ENCODE data around the gene ISM1.

ISM1 gene

GRCh38 chr20:13213335-13213734 lies 7.7 kb upstream of the ISM1 start:
- Histone ChIP-seq H3K79me2 (ENCODE audit: low read length) (no peaks in the 10 kb centered on the region), H3K9ac (ENCODE audit: low read length) (no peak overlapping the region), H3K27me3 (ENCODE audit: low read depth, low read length) (peaks cover 30% of the 10 kb centered on the region), H2AFZ (ENCODE audit: low read depth, low read length) (no peak overlapping the region), H3K4me1 (ENCODE audit: low read length) (peaks cover 7% of the 10 kb centered on the region), H3K4me2 (ENCODE audit: low read length) (no peak overlapping the region), H3K4me3 (ENCODE audit: low read length) (no peak overlapping the region), H3K27ac (ENCODE audit: low read length) (no peak overlapping the region), H4K20me1 (ENCODE audit: insufficient read depth, low read length) (no peaks in the 10 kb centered on the region), H3K9me3 (ENCODE audit: insufficient read depth, low read length) (no peaks in the 10 kb centered on the region), H3K36me3 (replicated peaks; ENCODE audit: low read depth, low read length) (no peaks in the 10 kb centered on the region)
- TF ChIP-seq CTCF (IDR thresholded peaks at IDR 0.05; ENCODE audit: low read depth, low read length) = no peak
- no peak for TF ChIP-seq EZH2phosphoT487 (IDR thresholded peaks at IDR 0.05; ENCODE audit: low read depth)

GRCh38 chr20:13216533-13216932 lies 4.5 kb upstream of the ISM1 start:
- Histone ChIP-seq H3K27me3 (ENCODE audit: low read depth, low read length) (peaks cover 37% of the 10 kb centered on the region), H4K20me1 (ENCODE audit: insufficient read depth, low read length) (no peaks in the 10 kb centered on the region), H3K27ac (ENCODE audit: low read length) (no peak overlapping the region), H3K4me1 (ENCODE audit: low read length) (peaks cover 7% of the 10 kb centered on the region), H3K9ac (ENCODE audit: low read length) (no peak overlapping the region), H3K4me3 (ENCODE audit: low read length) (no peak overlapping the region), H3K9me3 (ENCODE audit: insufficient read depth, low read length) (no peaks in the 10 kb centered on the region), H3K36me3 (replicated peaks; ENCODE audit: low read depth, low read length) (no peaks in the 10 kb centered on the region), H3K79me2 (ENCODE audit: low read length) (no peaks in the 10 kb centered on the region), H2AFZ (ENCODE audit: low read depth, low read length) (no peak overlapping the region), H3K4me2 (ENCODE audit: low read length) (no peak overlapping the region)
- TF ChIP-seq EZH2phosphoT487 (IDR thresholded peaks at IDR 0.05; ENCODE audit: low read depth) (no peak), CTCF (IDR thresholded peaks at IDR 0.05; ENCODE audit: low read depth, low read length) (no peak)

GRCh38 chr20:13219327-13220193 lies 1.5 kb upstream of the ISM1 start:
- no peak overlapping the region for H3K4me3 ChIP-seq (ENCODE audit: low read length)
- no peak overlapping the region for H3K4me2 ChIP-seq (ENCODE audit: low read length)
- H4K20me1 ChIP-seq (ENCODE audit: insufficient read depth, low read length) = no peaks in the 10 kb centered on the region
- H3K9ac ChIP-seq (ENCODE audit: low read length) = no peak overlapping the region
- H2AFZ ChIP-seq (ENCODE audit: low read depth, low read length) = no peak overlapping the region
- H3K27ac ChIP-seq (ENCODE audit: low read length) = no peak overlapping the region
- H3K4me1 ChIP-seq (ENCODE audit: low read length) = no peaks in the 10 kb centered on the region; the same call in 1 of the 2 replicates
- H3K36me3 ChIP-seq (replicated peaks; ENCODE audit: low read depth, low read length) = no peaks in the 10 kb centered on the region
- no peak for TF ChIP-seq CTCF (IDR thresholded peaks at IDR 0.05; ENCODE audit: low read depth, low read length)
- TF ChIP-seq EZH2phosphoT487 (IDR thresholded peaks at IDR 0.05; ENCODE audit: low read depth) = no peak
- H3K79me2 ChIP-seq (ENCODE audit: low read length) = no peaks in the 10 kb centered on the region
- H3K27me3 ChIP-seq (ENCODE audit: low read depth, low read length) = peaks cover 26% of the 10 kb centered on the region
- H3K9me3 ChIP-seq (ENCODE audit: insufficient read depth, low read length) = no peaks in the 10 kb centered on the region

GRCh38 chr20:13220194-13220903 lies 725 bp upstream of the ISM1 start:
- Histone ChIP-seq H2AFZ (ENCODE audit: low read depth, low read length) (no peak overlapping the region), H3K4me1 (ENCODE audit: low read length) (no peaks in the 10 kb centered on the region; the same call in 1 of the 2 replicates), H3K79me2 (ENCODE audit: low read length) (no peaks in the 10 kb centered on the region), H3K9me3 (ENCODE audit: insufficient read depth, low read length) (no peaks in the 10 kb centered on the region), H3K36me3 (replicated peaks; ENCODE audit: low read depth, low read length) (no peaks in the 10 kb centered on the region), H3K4me2 (ENCODE audit: low read length) (no peak overlapping the region), H4K20me1 (ENCODE audit: insufficient read depth, low read length) (no peaks in the 10 kb centered on the region), H3K9ac (ENCODE audit: low read length) (no peak overlapping the region), H3K27me3 (ENCODE audit: low read depth, low read length) (peaks cover 18% of the 10 kb centered on the region), H3K27ac (ENCODE audit: low read length) (no peak overlapping the region), H3K4me3 (ENCODE audit: low read length) (no peak overlapping the region)
- TF ChIP-seq EZH2phosphoT487 (IDR thresholded peaks at IDR 0.05; ENCODE audit: low read depth) (no peak), CTCF (IDR thresholded peaks at IDR 0.05; ENCODE audit: low read depth, low read length) (no peak)

Data from OCI-LY3 (cell line).